ENCODE data around the gene ACOX2.

DNA sequence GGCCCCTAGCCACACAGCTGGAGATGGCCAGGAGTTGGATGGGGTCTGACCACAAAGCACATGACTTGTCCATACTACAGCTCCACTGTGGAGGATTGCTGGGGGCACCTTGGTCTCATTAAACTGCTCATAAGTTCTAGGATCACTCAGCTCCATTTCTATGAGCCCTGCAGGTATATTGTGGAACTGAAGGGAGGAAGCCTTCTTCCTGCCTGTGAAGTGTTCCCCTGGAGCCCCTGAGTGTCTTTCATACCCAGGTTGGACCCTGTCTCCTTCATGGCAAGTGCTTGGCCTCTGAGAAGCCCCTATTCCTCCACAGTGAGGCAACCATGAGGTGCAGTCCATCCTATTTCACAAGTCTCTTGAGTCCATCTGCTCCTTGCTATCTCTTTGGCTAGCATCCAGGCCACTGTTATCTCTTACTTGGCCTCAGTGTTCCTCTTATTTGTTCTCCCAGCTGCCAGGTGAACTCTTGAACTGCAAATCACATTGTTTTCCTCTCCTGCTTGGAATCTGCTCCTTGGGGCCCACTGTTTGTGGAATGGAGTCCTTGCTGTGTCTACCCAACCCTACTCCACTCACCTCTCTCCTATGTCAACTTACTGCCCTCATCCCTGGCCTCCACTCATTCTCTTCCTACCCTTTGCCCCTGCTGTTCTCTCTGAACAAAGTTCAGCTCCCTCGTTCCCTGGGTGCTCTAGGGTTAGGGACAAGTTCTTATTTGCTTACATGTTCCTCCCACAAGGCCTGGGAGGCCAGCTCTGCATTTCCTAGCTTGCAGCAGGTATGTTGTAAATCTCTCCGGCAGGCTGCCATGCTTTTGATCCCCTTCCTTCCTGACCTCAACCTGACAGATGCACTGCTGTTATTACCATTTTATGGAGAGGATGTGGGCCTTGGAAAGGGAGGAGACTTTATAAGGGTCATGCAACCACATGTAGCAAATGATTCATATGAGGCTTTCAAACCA, 1.2 kb downstream of the ACOX2 start:
- TF ChIP-seq TAF1 (IDR thresholded peaks at IDR 0.05; ENCODE audit: low read depth, low read length) (no peak), RNF2 (IDR thresholded peaks at IDR 0.05; ENCODE audit: borderline replicate concordance, low read depth, low read length, missing control alignments, poor library complexity, severe bottlenecking) (no peak), POLR2A (IDR thresholded peaks at IDR 0.05; ENCODE audit: control extremely low read depth in 1 of 2, low read depth in 2 of 2, low read length in 2 of 2) (no peak), RBBP5 (IDR thresholded peaks at IDR 0.05; ENCODE audit: borderline replicate concordance, low read depth, low read length) (no peak), ZNF274 (IDR thresholded peaks at IDR 0.05; ENCODE audit: borderline replicate concordance, extremely low read depth, low read length) (no peak)
- TF ChIP-seq, protein P1, sequence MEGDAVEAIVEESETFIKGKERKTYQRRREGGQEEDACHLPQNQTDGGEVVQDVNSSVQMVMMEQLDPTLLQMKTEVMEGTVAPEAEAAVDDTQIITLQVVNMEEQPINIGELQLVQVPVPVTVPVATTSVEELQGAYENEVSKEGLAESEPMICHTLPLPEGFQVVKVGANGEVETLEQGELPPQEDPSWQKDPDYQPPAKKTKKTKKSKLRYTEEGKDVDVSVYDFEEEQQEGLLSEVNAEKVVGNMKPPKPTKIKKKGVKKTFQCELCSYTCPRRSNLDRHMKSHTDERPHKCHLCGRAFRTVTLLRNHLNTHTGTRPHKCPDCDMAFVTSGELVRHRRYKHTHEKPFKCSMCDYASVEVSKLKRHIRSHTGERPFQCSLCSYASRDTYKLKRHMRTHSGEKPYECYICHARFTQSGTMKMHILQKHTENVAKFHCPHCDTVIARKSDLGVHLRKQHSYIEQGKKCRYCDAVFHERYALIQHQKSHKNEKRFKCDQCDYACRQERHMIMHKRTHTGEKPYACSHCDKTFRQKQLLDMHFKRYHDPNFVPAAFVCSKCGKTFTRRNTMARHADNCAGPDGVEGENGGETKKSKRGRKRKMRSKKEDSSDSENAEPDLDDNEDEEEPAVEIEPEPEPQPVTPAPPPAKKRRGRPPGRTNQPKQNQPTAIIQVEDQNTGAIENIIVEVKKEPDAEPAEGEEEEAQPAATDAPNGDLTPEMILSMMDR (IDR thresholded peaks at IDR 0.05; ENCODE audit: control extremely low read depth in 1 of 3, insufficient read depth in 1 of 3, low read depth in 1 of 3, low read length in 3 of 3), result no peak
- TF ChIP-seq, protein P2, sequence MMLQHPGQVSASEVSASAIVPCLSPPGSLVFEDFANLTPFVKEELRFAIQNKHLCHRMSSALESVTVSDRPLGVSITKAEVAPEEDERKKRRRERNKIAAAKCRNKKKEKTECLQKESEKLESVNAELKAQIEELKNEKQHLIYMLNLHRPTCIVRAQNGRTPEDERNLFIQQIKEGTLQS (IDR thresholded peaks at IDR 0.05; ENCODE audit: insufficient read depth, low read depth, low read length), result no peak

Measured in H1 (cell line).